HG02938 (cell line): Measurements from ENCODE around the gene TAS2R43.
"Not testable (repeated sequence)": the region's sequence is repeated elsewhere in the genome, so short reads cannot be mapped to it uniquely, and the experiment has no call there.

ENCODE experiments used
- ATAC-seq: cut with Tn5 transposase; IDR thresholded peaks from one replicate; pipeline ENCODE4 v1.9.1; 2021; ENCODE audit warnings: mild to moderate bottlenecking, moderate library complexity; ENCODE audit not compliant: unreplicated experiment

Gene TAS2R43

GRCh38 chr12:11092128-11092527 lies at the start of gene TAS2R43:
Gene TAS2R43, minus strand, starts transcription at chr12:11092313. Its CDS starts 84 bp downstream, at chr12:11092229.
- no peak for ATAC-seq

- peak; percentile 52 for ATAC-seq
Measured at GRCh38 chr12:11136075-11136474, 44.0 kb upstream of the TAS2R43 start.

GRCh38 chr12:11134305-11134704 lies 42.2 kb upstream of the TAS2R43 start, which contains the start of gene TAS2R30:
Gene TAS2R30, minus strand, starts transcription at chr12:11134644. Its CDS starts 400 bp downstream, at chr12:11134244.
- no peak for ATAC-seq

- no peak for ATAC-seq
Measured at GRCh38 chr12:11133816-11134215, 41.7 kb upstream of the TAS2R43 start.

- no peak for ATAC-seq
Measured at GRCh38 chr12:11133162-11133561, 41.0 kb upstream of the TAS2R43 start.

GRCh38 chr12:11130999-11131398 lies 38.9 kb upstream of the TAS2R43 start:
- ATAC-seq = no peak

GRCh38 chr12:11130382-11130781 lies 38.3 kb upstream of the TAS2R43 start:
- ATAC-seq = no peak

- ATAC-seq = not testable (repeated sequence)
Measured at GRCh38 chr12:11114130-11114529, 22.0 kb upstream of the TAS2R43 start.

GRCh38 chr12:11111213-11111612 lies 19.1 kb upstream of the TAS2R43 start:
- ATAC-seq = not testable (repeated sequence)

- ATAC-seq = no peak
Measured at GRCh38 chr12:11108862-11109261, 16.7 kb upstream of the TAS2R43 start.

- no peak for ATAC-seq
Measured at GRCh38 chr12:11107719-11108118, 15.6 kb upstream of the TAS2R43 start.

- ATAC-seq = no peak
Measured at GRCh38 chr12:11106288-11106687, 14.2 kb upstream of the TAS2R43 start.

GRCh38 chr12:11105546-11105945 lies 13.4 kb upstream of the TAS2R43 start:
- ATAC-seq = no peak

- not testable (repeated sequence) for ATAC-seq
Measured at GRCh38 chr12:11094910-11095309, 2.8 kb upstream of the TAS2R43 start.

GRCh38 chr12:11089246-11089645 lies 2.9 kb downstream of the TAS2R43 start:
- ATAC-seq = no peak

- ATAC-seq = peak; percentile 44
Measured at GRCh38 chr12:11085419-11085818, 6.7 kb downstream of the TAS2R43 start.

GRCh38 chr12:11081987-11082386 lies 10.1 kb downstream of the TAS2R43 start:
- ATAC-seq = no peak

- ATAC-seq = no peak
Measured at GRCh38 chr12:11078246-11078645, 13.9 kb downstream of the TAS2R43 start.

GRCh38 chr12:11075642-11076041 lies 16.5 kb downstream of the TAS2R43 start:
- no peak for ATAC-seq

GRCh38 chr12:11071414-11071813 lies 20.7 kb downstream of the TAS2R43 start:
- no peak for ATAC-seq

GRCh38 chr12:11070999-11071398 lies 21.1 kb downstream of the TAS2R43 start:
- ATAC-seq = no peak

GRCh38 chr12:11069854-11070365 lies 22.2 kb downstream of the TAS2R43 start:
- no peak for ATAC-seq

- ATAC-seq = no peak
Measured at GRCh38 chr12:11067514-11067913, 24.6 kb downstream of the TAS2R43 start.
